HepG2 (cell line): ENCODE measurements around the gene DPEP3. TPM values are rescaled to one million over a fixed set of nuclear protein-coding genes. Genes with fewer than 3 reads are reported as not detected.
A peak's percentile ranks its signal among the peaks of the same experiment; 100 is the strongest.

Experiments
- EHMT2 ChIP-seq: fragments of 200-600 bp; sonication (generic); IDR thresholded peaks from 2 replicates; pipeline ENCODE4 v1.7.0; 2017; ENCODE audit warnings: antibody characterized with exemption, low read depth, low read length, borderline replicate concordance
- FOXK1 ChIP-seq: sonication (generic); formaldehyde crosslinking; IDR thresholded peaks from 2 replicates; pipeline ENCODE4 v1.4.0; 2020; ENCODE audit warnings: low read depth, missing genetic modification reagents, borderline replicate concordance
- HHEX ChIP-seq: IDR thresholded peaks from 2 replicates; pipeline ENCODE4 v1.6.1; 2016; ENCODE audit warnings: control low read depth
- KLF12 ChIP-seq: sonication (generic); formaldehyde crosslinking; IDR thresholded peaks from 2 replicates; pipeline ENCODE4 v1.4.0; 2020; ENCODE audit warnings: missing genetic modification reagents, borderline replicate concordance
- MAZ ChIP-seq, 2 experiments: sonication (generic) in 1 of 2; formaldehyde crosslinking in 1 of 2; IDR thresholded peaks; 2 replicates each; pipeline versions ENCODE4 v1.5.0 to v1.6.1; 2012 to 2020; ENCODE audit warnings: low read depth in 2 of 2, mild to moderate bottlenecking in 2 of 2, borderline replicate concordance in 1 of 2, improper control_type of control experiment in 1 of 2, low read length in 1 of 2, missing genetic modification reagents in 1 of 2, moderate library complexity in 1 of 2
- RAD51 ChIP-seq: fragments of 450-650 bp; IDR thresholded peaks from 2 replicates; pipeline ENCODE4 v1.6.1; 2016; ENCODE audit warnings: borderline replicate concordance
- ZFP36L2 ChIP-seq: sonication (generic); formaldehyde crosslinking; IDR thresholded peaks from 2 replicates; pipeline ENCODE4 v1.4.0; 2020; ENCODE audit warnings: missing genetic modification reagents
- ZFYVE20 ChIP-seq: sonication (generic); formaldehyde crosslinking; IDR thresholded peaks from 2 replicates; pipeline ENCODE4 v1.8.0; 2023; ENCODE audit warnings: low read depth, mild to moderate bottlenecking, moderate library complexity, missing genetic modification reagents, borderline replicate concordance
- ZMYM4 ChIP-seq: sonication (generic); formaldehyde crosslinking; IDR thresholded peaks from 2 replicates; pipeline ENCODE4 v1.8.1; 2023; ENCODE audit warnings: mild to moderate bottlenecking, missing genetic modification reagents
- ZNF121 ChIP-seq: sonication (generic); formaldehyde crosslinking; IDR thresholded peaks from 2 replicates; pipeline ENCODE4 v1.5.0; 2020; ENCODE audit warnings: mild to moderate bottlenecking, missing genetic modification reagents
- ZNF451 ChIP-seq: sonication (generic); formaldehyde crosslinking; IDR thresholded peaks from 2 replicates; pipeline ENCODE4 v1.5.0; 2020; ENCODE audit warnings: mild to moderate bottlenecking, missing genetic modification reagents
- ZNF792 ChIP-seq: IDR thresholded peaks from 2 replicates; pipeline ENCODE4 v1.6.1; 2016
- ZSCAN9 ChIP-seq: IDR thresholded peaks from 2 replicates; pipeline ENCODE4 v1.6.1; 2016; ENCODE audit warnings: borderline replicate concordance
- polyA plus RNA-seq, 8 experiments: library from polyadenylated mRNA; depleted of rRNA in 3 of 8; stranded (reverse) in 7 of 8; unstranded in 1 of 8; fragments of >200 nt; fragmentation: Illumina TruSeq in 4 of 8; extraction: Trizol in 4 of 8; gene quantifications; 2 replicates each; pipeline versions ENCODE4 v1.2.1 to v1.2.3, GENCODE V29; 2011 to 2016; ENCODE audit warnings: low read depth in 4 of 8, missing spikeins in 1 of 8, mixed read lengths in 1 of 8; ENCODE audit not compliant: insufficient read depth in 1 of 8
- total RNA-seq, 5 experiments: library from RNA; depleted of rRNA; stranded (reverse); fragments of >200 nt; fragmentation: Illumina TruSeq; extraction: Trizol; gene quantifications; 2 replicates each; pipeline ENCODE4 v1.2.3, GENCODE V29; 2016; ENCODE audit warnings: low read depth in 1 of 5
- TF ChIP-seq, protein P1 (sequence below), 2 experiments: fragments of 450-650 bp in 1 of 2; sonication (generic) in 1 of 2; formaldehyde crosslinking in 1 of 2; IDR thresholded peaks; 2 replicates each; pipeline versions ENCODE4 v1.6.1 to v1.8.0; 2016 to 2022; ENCODE audit warnings: antibody characterized with exemption in 1 of 2, mild to moderate bottlenecking in 1 of 2, missing genetic modification reagents in 1 of 2
- TF ChIP-seq, protein P2 (sequence below): IDR thresholded peaks from 2 replicates; pipeline ENCODE4 v1.6.1; 2016; ENCODE audit warnings: missing biosample characterization, missing genetic modification reagents, low read depth
- TF ChIP-seq, protein P3 (sequence below): sonication (generic); formaldehyde crosslinking; conservative IDR thresholded peaks from 2 replicates; pipeline ENCODE4 v1.8.0; 2022; ENCODE audit warnings: missing genetic modification reagents

Gene DPEP3
- total and polyA plus RNA-seq, 2 of the 13 experiments (the other 11 are each of a cell fraction or from before 2014, with no cell fraction given), result not detected

DNA sequence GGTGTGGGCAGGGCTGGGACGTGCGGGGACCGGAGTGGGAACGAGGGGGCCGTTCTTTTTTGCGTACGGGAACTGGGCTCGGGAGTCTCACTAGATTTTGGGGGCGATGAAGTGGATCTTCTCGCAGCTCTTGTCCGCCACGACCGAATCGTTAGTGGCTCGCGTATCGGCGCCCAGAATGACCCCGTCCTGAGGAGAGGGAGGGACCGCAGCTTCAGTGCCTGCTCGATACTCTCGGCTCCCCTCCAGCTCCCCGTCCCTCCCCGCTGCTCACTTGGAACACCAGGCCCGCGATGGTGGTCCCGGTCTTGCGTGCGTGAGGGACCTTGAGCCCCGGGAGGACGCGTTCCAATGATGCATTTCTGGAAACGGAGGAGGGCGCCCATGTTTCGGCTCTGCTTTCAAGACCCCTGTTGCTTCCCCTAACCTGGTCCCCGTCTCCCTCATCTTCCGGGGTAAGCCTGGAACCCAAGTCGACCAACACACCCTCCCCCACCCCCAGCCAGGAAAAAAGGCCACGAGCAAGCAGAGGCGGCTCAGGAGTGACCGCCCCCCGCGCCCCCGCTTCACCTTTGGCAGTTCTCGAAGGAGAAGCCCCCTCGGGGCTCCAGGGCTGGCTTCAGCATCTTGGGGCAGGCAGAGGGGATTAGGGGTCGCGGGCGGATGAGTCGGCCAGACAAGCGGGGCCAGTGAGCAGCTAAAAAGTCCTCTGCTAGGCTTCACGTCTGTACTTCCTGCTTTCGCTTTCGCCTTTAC is 44.0 kb downstream of the DPEP3 start, which contains the start of gene PSMB10 (continued):
- TF ChIP-seq, protein P1, sequence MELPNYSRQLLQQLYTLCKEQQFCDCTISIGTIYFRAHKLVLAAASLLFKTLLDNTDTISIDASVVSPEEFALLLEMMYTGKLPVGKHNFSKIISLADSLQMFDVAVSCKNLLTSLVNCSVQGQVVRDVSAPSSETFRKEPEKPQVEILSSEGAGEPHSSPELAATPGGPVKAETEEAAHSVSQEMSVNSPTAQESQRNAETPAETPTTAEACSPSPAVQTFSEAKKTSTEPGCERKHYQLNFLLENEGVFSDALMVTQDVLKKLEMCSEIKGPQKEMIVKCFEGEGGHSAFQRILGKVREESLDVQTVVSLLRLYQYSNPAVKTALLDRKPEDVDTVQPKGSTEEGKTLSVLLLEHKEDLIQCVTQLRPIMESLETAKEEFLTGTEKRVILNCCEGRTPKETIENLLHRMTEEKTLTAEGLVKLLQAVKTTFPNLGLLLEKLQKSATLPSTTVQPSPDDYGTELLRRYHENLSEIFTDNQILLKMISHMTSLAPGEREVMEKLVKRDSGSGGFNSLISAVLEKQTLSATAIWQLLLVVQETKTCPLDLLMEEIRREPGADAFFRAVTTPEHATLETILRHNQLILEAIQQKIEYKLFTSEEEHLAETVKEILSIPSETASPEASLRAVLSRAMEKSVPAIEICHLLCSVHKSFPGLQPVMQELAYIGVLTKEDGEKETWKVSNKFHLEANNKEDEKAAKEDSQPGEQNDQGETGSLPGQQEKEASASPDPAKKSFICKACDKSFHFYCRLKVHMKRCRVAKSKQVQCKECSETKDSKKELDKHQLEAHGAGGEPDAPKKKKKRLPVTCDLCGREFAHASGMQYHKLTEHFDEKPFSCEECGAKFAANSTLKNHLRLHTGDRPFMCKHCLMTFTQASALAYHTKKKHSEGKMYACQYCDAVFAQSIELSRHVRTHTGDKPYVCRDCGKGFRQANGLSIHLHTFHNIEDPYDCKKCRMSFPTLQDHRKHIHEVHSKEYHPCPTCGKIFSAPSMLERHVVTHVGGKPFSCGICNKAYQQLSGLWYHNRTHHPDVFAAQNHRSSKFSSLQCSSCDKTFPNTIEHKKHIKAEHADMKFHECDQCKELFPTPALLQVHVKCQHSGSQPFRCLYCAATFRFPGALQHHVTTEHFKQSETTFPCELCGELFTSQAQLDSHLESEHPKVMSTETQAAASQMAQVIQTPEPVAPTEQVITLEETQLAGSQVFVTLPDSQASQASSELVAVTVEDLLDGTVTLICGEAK (IDR thresholded peaks at IDR 0.05), result no peak
- TF ChIP-seq, protein P1 (CRISPR knock-in tag; IDR thresholded peaks at IDR 0.05), result no peak
- peak; percentile 13; the same call in 1 of the 2 replicates for TF ChIP-seq ZNF121
- TF ChIP-seq MAZ (IDR thresholded peaks at IDR 0.05; ENCODE audit: borderline replicate concordance, low read depth, low read length), result no peak
- TF ChIP-seq MAZ (CRISPR knock-in tag; IDR thresholded peaks at IDR 0.05; ENCODE audit: low read depth), result no peak
- no peak for TF ChIP-seq ZFP36L2 (CRISPR knock-in tag)
- 0 out of 2 replicates have a peak, but pooled peaks have one; percentile 8 for TF ChIP-seq ZMYM4 (CRISPR knock-in tag)
- TF ChIP-seq KLF12 (CRISPR knock-in tag), result no peak
- TF ChIP-seq FOXK1, result no peak
- no peak for TF ChIP-seq RAD51
- TF ChIP-seq ZNF792 (CRISPR knock-in tag), result no peak
- TF ChIP-seq, protein P2, sequence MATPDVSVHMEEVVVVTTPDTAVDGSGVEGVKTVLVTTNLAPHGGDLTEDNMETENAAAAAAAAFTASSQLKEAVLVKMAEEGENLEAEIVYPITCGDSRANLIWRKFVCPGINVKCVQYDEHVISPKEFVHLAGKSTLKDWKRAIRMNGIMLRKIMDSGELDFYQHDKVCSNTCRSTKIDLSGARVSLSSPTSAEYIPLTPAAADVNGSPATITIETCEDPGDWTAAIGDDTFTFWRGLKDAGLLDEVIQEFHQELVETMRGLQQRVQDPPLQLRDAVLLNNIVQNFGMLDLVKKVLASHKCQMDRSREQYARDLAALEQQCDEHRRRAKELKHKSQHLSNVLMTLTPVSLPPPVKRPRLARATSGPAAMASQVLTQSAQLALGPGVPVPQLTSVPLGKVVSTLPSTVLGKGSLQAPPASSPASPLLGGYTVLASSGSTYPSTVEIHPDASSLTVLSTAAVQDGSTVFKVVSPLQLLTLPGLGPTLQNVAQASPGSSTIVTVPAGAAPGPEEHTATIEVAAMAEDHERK (CRISPR knock-in tag), result no peak
- TF ChIP-seq, protein P3, sequence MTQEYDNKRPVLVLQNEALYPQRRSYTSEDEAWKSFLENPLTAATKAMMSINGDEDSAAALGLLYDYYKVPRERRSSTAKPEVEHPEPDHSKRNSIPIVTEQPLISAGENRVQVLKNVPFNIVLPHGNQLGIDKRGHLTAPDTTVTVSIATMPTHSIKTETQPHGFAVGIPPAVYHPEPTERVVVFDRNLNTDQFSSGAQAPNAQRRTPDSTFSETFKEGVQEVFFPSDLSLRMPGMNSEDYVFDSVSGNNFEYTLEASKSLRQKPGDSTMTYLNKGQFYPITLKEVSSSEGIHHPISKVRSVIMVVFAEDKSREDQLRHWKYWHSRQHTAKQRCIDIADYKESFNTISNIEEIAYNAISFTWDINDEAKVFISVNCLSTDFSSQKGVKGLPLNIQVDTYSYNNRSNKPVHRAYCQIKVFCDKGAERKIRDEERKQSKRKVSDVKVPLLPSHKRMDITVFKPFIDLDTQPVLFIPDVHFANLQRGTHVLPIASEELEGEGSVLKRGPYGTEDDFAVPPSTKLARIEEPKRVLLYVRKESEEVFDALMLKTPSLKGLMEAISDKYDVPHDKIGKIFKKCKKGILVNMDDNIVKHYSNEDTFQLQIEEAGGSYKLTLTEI (CRISPR knock-in tag), result no peak
- no peak for TF ChIP-seq ZFYVE20
- no peak for TF ChIP-seq ZNF451 (CRISPR knock-in tag)
- no peak for TF ChIP-seq HHEX
- TF ChIP-seq ZSCAN9 (CRISPR knock-in tag), result no peak
- no peak for TF ChIP-seq EHMT2
